CD4-positive, CD25-positive, alpha-beta regulatory T cell (primary cell): ENCODE measurements around the gene MED12L. TPM values are rescaled to one million over a fixed set of nuclear protein-coding genes. Genes with fewer than 3 reads are reported as not detected.
A peak's percentile ranks its signal among the peaks of the same experiment; 100 is the strongest.

Experiments used
- ATAC-seq, 2 donors: fragments of 150-1000 bp; cut with Tn5 transposase; one replicate each; pipeline ENCODE4 v1.10.0; 2021; ENCODE audit warnings: low read depth in 2 of 2, moderate number of reproducible peaks in 2 of 2, moderate library complexity in 1 of 2
- DNase-seq, 3 donors: peaks; one replicate each; pipeline versions ENCODE4 v3.0.0 to v3.0.0-alpha.2; 2012 to 2022; ENCODE audit warnings: mixed read lengths in 1 of 3
- H3K27ac ChIP-seq: one replicate; pipeline ENCODE4 v1.7.0; 2013; ENCODE audit warnings: mild to moderate bottlenecking, low read length; ENCODE audit not compliant: insufficient read depth, poor library complexity, severe bottlenecking
- H3K27me3 ChIP-seq: one replicate; pipeline ENCODE4 v1.7.0; 2013; ENCODE audit warnings: low read length; ENCODE audit not compliant: control insufficient read depth, insufficient read depth
- H3K36me3 ChIP-seq: one replicate; pipeline ENCODE4 v1.7.0; 2013; ENCODE audit warnings: mild to moderate bottlenecking, low read length, moderate library complexity; ENCODE audit not compliant: control insufficient read depth, insufficient read depth
- H3K4me1 ChIP-seq: 2 replicates; pipeline ENCODE4 v1.7.0; 2013; ENCODE audit warnings: mild to moderate bottlenecking, low read length; ENCODE audit not compliant: insufficient read depth, control insufficient read depth, poor library complexity, severe bottlenecking
- H3K4me3 ChIP-seq: one replicate; pipeline ENCODE4 v1.7.0; 2013; ENCODE audit warnings: low read depth, mild to moderate bottlenecking, low read length, moderate library complexity
- H3K9me3 ChIP-seq, 2 experiments: 1 replicate in 1 of 2; 2 replicates in 1 of 2; pipeline ENCODE4 v1.7.0; 2013; ENCODE audit warnings: low read length in 2 of 2, mild to moderate bottlenecking in 1 of 2, moderate library complexity in 1 of 2; ENCODE audit not compliant: control insufficient read depth in 2 of 2
- H3K27ac Mint-ChIP-seq, 3 donors: one replicate each; pipeline ENCODE4 v1.8.0; 2020 to 2022; ENCODE audit warnings: mild to moderate bottlenecking in 3 of 3, mixed read lengths in 3 of 3, moderate library complexity in 2 of 3
- H3K27me3 Mint-ChIP-seq: one replicate; pipeline ENCODE4 v1.8.0; 2022; ENCODE audit warnings: mild to moderate bottlenecking, mixed read lengths
- H3K36me3 Mint-ChIP-seq: one replicate; pipeline ENCODE4 v1.8.0; 2020; ENCODE audit warnings: mixed read lengths
- H3K4me1 Mint-ChIP-seq, 4 donors: one replicate each; pipeline ENCODE4 v1.8.0; 2020 to 2022; ENCODE audit warnings: mixed read lengths in 4 of 4, mild to moderate bottlenecking in 1 of 4
- H3K4me3 Mint-ChIP-seq, 4 donors: one replicate each; pipeline ENCODE4 v1.8.0; 2020 to 2022; ENCODE audit warnings: mild to moderate bottlenecking in 4 of 4, mixed read lengths in 4 of 4, moderate library complexity in 3 of 4
- H3K9me3 Mint-ChIP-seq, 7 donors: one replicate each; pipeline ENCODE4 v1.8.0; 2020 to 2022; ENCODE audit warnings: mixed read lengths in 7 of 7, mild to moderate bottlenecking in 3 of 7, moderate library complexity in 2 of 7
- polyA plus RNA-seq, 4 donors: library from polyadenylated mRNA; unstranded; fragments of 300-500 nt; fragmentation: Illumina TruSeq; gene quantifications; one replicate each; pipeline ENCODE4 v1.2.3, GENCODE V29; 2021
- total RNA-seq: library from RNA; stranded (reverse); gene quantifications from one replicate; pipeline ENCODE4 v1.2.3, GENCODE V29; 2022

Gene MED12L
- total and polyA plus RNA-seq, 5 donors from 2014 or later, result 2.7 TPM; not detected in 4

DNA sequence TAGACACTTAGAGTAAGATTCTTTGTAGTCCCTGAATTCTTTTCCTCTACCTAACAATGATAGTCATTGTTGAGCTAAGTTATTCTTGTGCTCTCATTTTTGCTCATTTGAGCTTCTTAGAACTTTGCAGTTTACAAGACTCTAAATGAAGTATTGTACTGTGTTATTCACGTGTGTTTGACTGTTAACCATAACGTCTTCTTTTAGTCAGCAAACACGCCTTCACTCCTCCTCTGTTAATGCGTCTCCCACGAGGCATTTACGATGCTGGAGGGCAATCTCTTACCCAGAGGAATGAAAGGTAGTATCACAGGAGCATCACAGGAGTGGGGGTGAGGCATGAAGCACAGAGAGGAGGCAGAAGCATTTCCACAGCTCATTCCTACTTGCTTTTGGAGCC is 207.7 kb downstream of the MED12L start:
- H3K27me3 Mint-ChIP-seq, result peaks cover 10% of the 10 kb centered on the region
- no peaks in the 10 kb centered on the region for H3K36me3 Mint-ChIP-seq
- H3K9me3 Mint-ChIP-seq, result no peaks in the 10 kb centered on the region
- H3K4me3 ChIP-seq, result no peak overlapping the region
- no peaks in the 10 kb centered on the region for H3K9me3 ChIP-seq
- no peaks in the 10 kb centered on the region for H3K36me3 ChIP-seq
- no peak overlapping the region for H3K27ac Mint-ChIP-seq
- H3K4me1 Mint-ChIP-seq, result no peaks in the 10 kb centered on the region
- H3K27me3 ChIP-seq, result peaks cover 13% of the 10 kb centered on the region
- no peak for DNase-seq
- no peaks in the 10 kb centered on the region for H3K4me1 ChIP-seq
- no peak overlapping the region for H3K4me3 Mint-ChIP-seq
- ATAC-seq, result no peak
- no peak overlapping the region for H3K27ac ChIP-seq

DNA sequence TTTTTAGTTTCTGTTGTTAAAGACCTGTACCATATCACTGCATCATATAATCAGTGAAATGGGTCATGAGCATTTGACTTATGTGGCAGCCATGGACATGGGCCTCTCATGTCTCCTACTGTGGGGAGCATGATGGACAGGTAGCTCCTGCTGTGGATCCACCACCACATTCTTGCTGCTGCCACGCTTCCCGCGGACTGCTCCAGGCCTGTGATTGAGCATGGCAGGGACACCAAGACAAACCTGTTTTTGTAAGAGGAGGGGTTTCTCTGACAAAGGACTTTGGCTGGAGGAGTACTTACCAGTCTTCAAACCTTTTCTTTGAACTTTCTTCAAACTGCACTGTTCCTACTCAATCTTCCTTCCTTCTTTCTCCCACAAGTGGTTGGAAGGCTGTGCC is 210.8 kb downstream of the MED12L start:
- Mint-ChIP-seq H3K27ac (no peak overlapping the region), H3K4me3 (no peak overlapping the region), H3K27me3 (peaks cover 5% of the 10 kb centered on the region), H3K4me1 (no peaks in the 10 kb centered on the region), H3K36me3 (no peaks in the 10 kb centered on the region), H3K9me3 (no peaks in the 10 kb centered on the region)
- DNase-seq (no peak), ATAC-seq (no peak)
- Histone ChIP-seq H3K4me3 (no peak overlapping the region), H3K27ac (no peak overlapping the region), H3K9me3 (no peaks in the 10 kb centered on the region), H3K36me3 (no peaks in the 10 kb centered on the region), H3K27me3 (peaks cover 11% of the 10 kb centered on the region), H3K4me1 (no peaks in the 10 kb centered on the region)

DNA sequence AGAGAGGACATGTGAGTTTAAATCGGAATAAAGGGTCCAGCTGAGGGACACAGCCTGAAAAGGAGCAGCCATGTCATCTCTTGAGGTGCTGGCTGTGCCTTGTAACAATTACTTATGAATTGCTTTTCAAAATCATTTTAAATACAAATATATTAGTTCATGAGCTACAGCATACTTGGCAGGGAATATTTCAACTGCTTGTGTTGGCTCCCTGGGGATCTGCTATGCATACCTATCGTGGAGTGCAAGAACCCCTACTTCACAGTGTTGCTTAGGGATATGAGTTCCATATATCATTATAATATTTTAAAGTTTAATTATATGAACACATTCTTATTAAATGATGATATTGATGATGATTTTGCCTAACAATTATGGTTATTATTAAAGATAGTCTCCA is 212.0 kb downstream of the MED12L start:
- no peak for DNase-seq
- Histone ChIP-seq H3K27me3 (peaks cover 9% of the 10 kb centered on the region), H3K4me3 (no peak overlapping the region), H3K9me3 (no peaks in the 10 kb centered on the region), H3K27ac (no peak overlapping the region), H3K36me3 (no peaks in the 10 kb centered on the region), H3K4me1 (no peaks in the 10 kb centered on the region)
- Mint-ChIP-seq H3K27me3 (peaks cover under 1% of the 10 kb centered on the region), H3K36me3 (no peaks in the 10 kb centered on the region), H3K4me1 (no peaks in the 10 kb centered on the region), H3K9me3 (no peaks in the 10 kb centered on the region), H3K27ac (no peak overlapping the region), H3K4me3 (no peak overlapping the region)
- no peak for ATAC-seq

DNA sequence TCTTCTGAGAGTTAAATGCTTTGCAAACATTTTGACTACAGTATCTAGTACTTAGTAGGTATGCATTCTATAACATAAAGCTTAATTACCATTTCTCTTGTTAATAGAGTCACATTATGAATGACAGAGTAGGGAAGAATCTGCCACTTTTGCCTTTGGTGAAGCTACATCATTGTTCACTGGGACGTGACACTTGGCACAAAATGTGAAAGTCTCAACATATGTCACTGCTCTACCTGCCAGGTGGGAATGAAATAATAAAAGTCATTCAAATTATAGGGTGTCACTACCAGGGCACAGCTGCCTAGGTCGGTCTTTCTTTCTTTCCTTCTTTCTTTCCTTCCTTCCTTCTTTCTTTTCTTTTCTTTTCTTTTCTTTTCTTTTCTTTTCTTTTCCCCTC is 213.5 kb downstream of the MED12L start:
- ATAC-seq (no peak), DNase-seq (no peak)
- H3K27ac Mint-ChIP-seq, result no peak overlapping the region
- no peaks in the 10 kb centered on the region for H3K9me3 ChIP-seq
- H3K4me3 Mint-ChIP-seq, result no peak overlapping the region
- no peaks in the 10 kb centered on the region for H3K36me3 ChIP-seq
- H3K4me3 ChIP-seq, result no peak overlapping the region
- H3K36me3 Mint-ChIP-seq, result no peaks in the 10 kb centered on the region
- peaks cover 0 to 2% (median 0%) of the 10 kb centered on the region in 7 donors for H3K9me3 Mint-ChIP-seq
- H3K27ac ChIP-seq, result no peak overlapping the region
- H3K4me1 ChIP-seq, result no peaks in the 10 kb centered on the region
- H3K27me3 Mint-ChIP-seq, result peaks cover 16% of the 10 kb centered on the region
- H3K27me3 ChIP-seq, result peaks cover 11% of the 10 kb centered on the region
- no peaks in the 10 kb centered on the region for H3K4me1 Mint-ChIP-seq

DNA sequence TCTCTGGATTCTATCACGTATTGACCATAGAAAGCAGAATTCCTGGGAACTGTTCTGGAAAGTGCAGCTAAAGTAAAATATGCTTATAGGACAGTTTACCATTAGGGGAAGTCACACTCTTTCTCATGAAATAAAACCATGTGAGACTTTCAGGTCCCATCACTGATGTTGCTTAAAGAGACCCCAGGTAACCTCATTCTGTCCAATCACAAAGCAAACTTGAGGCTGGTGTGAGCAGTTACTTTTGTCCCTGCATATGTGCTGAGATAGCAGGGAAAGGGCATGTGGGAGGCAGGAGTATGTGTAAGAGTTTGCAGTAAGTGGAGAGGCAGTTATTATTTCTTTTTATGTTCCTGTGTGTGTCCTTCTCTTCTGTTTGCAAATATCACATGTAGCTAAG is 215.1 kb downstream of the MED12L start:
- H3K36me3 Mint-ChIP-seq, result no peaks in the 10 kb centered on the region
- ATAC-seq (no peak), DNase-seq (no peak)
- peaks cover 16% of the 10 kb centered on the region for H3K27me3 Mint-ChIP-seq
- Histone ChIP-seq H3K4me3 (no peak overlapping the region), H3K27ac (no peak overlapping the region), H3K36me3 (no peaks in the 10 kb centered on the region), H3K4me1 (no peaks in the 10 kb centered on the region), H3K27me3 (peaks cover 6% of the 10 kb centered on the region), H3K9me3 (no peaks in the 10 kb centered on the region)
- H3K9me3 Mint-ChIP-seq, result peaks cover 0 to 2% (median 0%) of the 10 kb centered on the region in 7 donors
- peaks cover 0 to 3% (median 0%) of the 10 kb centered on the region in 4 donors for H3K4me1 Mint-ChIP-seq
- H3K4me3 Mint-ChIP-seq, result no peak overlapping the region
- H3K27ac Mint-ChIP-seq, result no peak overlapping the region

DNA sequence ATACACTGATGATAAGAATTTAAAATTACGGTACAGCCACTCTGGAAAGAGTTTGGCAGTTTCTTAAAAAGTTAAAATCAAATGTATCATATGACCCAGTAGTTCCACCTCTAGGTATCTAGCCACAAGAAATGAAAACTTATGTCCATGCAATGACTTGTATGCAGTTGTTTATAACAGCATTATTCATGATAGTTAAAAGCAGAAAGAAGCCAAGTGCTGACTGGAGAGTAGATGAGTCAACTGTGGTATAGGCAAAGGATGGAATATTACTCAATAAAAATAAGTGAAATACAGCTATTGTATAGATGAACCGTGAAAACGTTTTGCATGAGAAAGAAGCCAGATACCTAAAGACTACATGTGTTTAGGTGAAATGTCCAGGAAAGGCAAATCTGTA is 216.3 kb downstream of the MED12L start:
- peaks cover 0 to 3% (median 0%) of the 10 kb centered on the region in 4 donors for H3K4me1 Mint-ChIP-seq
- peaks cover 0 to 2% (median 0%) of the 10 kb centered on the region in 7 donors for H3K9me3 Mint-ChIP-seq
- H3K27me3 Mint-ChIP-seq, result peaks cover 16% of the 10 kb centered on the region
- ATAC-seq, result no peak
- H3K9me3 ChIP-seq, result no peaks in the 10 kb centered on the region
- H3K4me3 Mint-ChIP-seq, result no peak overlapping the region
- no peaks in the 10 kb centered on the region for H3K36me3 ChIP-seq
- H3K27ac Mint-ChIP-seq, result no peak overlapping the region
- H3K4me1 ChIP-seq, result no peaks in the 10 kb centered on the region
- no peak overlapping the region for H3K27ac ChIP-seq
- H3K27me3 ChIP-seq, result peaks cover 6% of the 10 kb centered on the region
- H3K36me3 Mint-ChIP-seq, result no peaks in the 10 kb centered on the region
- H3K4me3 ChIP-seq, result no peak overlapping the region
- DNase-seq, result no peak

DNA sequence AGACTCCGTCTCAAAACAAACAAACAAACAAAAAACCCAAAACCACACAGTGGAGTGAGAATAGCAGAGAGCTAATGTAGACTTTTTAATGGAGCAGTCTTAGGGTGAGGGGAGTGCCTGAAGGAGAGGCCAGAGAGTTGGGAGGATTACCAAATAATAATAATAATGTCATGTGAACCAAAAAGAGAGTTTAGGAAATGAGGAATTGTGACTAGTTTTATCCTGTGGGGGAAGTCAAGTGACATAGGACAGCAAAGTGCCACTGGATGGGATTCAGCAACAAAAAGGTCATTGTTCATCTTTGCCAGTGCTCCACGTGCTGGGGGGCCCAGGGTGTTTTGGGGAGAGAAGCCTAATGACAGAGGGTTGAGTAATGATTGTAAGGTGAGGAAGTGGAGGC is 218.3 kb downstream of the MED12L start:
- H3K27ac Mint-ChIP-seq, result no peak overlapping the region
- Histone ChIP-seq H3K27ac (no peak overlapping the region), H3K4me1 (no peaks in the 10 kb centered on the region), H3K36me3 (no peaks in the 10 kb centered on the region), H3K4me3 (no peak overlapping the region), H3K9me3 (no peaks in the 10 kb centered on the region), H3K27me3 (peaks cover 3% of the 10 kb centered on the region)
- no peak for ATAC-seq
- DNase-seq, result no peak
- H3K4me1 Mint-ChIP-seq, result peaks cover 0 to 3% (median 0%) of the 10 kb centered on the region in 4 donors
- H3K36me3 Mint-ChIP-seq, result no peaks in the 10 kb centered on the region
- H3K9me3 Mint-ChIP-seq, result peaks cover 0 to 2% (median 0%) of the 10 kb centered on the region in 7 donors
- no peak overlapping the region for H3K4me3 Mint-ChIP-seq
- peaks cover 16% of the 10 kb centered on the region for H3K27me3 Mint-ChIP-seq

- no peak for ATAC-seq
- Mint-ChIP-seq H3K9me3 (peaks cover 0 to 2% (median 0%) of the 10 kb centered on the region in 7 donors), H3K27ac (no peak overlapping the region), H3K27me3 (peaks cover 16% of the 10 kb centered on the region), H3K4me3 (no peak overlapping the region), H3K4me1 (peaks cover 0 to 3% (median 0%) of the 10 kb centered on the region in 4 donors), H3K36me3 (no peaks in the 10 kb centered on the region)
- no peaks in the 10 kb centered on the region for H3K9me3 ChIP-seq
- no peaks in the 10 kb centered on the region for H3K36me3 ChIP-seq
- H3K4me1 ChIP-seq, result no peaks in the 10 kb centered on the region
- no peak overlapping the region for H3K4me3 ChIP-seq
- H3K27me3 ChIP-seq, result peaks cover 3% of the 10 kb centered on the region
- no peak overlapping the region for H3K27ac ChIP-seq
- peak in 1 of 3 donors; percentile 7 for DNase-seq
Observed at GRCh38 chr3:151305060-151305774, 219.8 kb downstream of the MED12L start.
